ENCODE measurements around the gene SEMA7A.

SEMA7A gene

DNA sequence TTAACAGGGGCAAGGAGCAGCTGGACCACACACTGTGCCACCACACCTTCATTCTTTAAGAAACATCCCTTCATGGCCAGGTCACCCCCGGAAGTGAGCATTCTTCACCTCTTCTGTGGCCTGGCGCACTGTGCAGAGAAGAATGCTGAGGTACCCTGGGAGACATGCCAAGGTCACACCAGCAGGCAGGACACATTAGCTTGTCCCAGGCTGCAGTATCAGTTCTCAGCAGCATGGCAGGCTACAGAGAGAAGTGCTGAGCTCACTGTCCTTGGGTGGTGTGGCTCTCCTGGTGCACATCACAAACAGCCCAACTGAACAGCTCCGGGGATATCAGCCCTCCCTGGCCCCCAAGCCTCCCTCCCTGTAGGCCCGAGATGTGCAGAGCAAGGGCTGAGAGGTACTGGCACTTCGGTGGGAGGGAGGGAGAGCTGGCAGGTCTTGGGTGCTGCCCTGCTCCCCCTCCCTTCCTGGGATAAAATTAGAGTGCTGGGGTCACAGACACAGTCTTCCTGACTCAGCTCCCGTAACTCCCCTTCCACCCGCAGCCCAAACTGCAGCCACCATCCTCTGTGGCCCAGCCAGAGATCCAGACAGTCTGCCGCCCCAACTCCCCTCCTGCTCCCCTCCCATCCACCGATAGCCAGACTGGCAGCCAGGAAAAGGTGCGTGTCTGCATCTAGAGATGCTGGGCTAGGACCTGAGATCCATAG lies 13.4 kb downstream of the SEMA7A start:
- no peaks in the 10 kb centered on the region for H3K79me2 ChIP-seq (ENCODE audit: insufficient read depth, low read length)

DNA sequence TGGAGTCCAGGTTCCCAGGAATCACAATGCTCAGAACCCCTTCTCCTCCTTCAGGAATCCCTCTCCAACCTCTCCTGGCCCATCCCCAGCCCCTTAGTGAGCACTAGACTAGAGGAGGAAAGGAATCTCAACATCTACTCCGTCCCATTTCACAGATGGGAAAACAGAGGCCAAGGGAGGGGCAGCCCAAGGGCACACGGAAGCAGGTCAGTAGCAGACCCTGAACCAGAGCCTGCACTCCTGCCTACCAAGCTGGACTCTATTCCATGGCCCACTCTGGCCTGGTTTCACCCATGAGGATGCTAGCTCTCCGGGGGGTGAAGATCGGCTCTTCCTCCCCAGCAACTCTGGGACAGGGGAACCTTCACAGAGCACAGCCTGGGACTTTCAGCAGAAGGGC lies 14.3 kb downstream of the SEMA7A start:
- Histone ChIP-seq H3K9me3 (ENCODE audit: low read length) (no peaks in the 10 kb centered on the region), H3K36me3 (ENCODE audit: insufficient read depth, low read length) (no peaks in the 10 kb centered on the region), H3K4me1 (ENCODE audit: insufficient read depth, low read length, severe bottlenecking) (no peaks in the 10 kb centered on the region), H3K9me2 (ENCODE audit: low read depth, low read length) (no peaks in the 10 kb centered on the region), H3F3A (ENCODE audit: insufficient read depth, low read length) (no peaks in the 10 kb centered on the region), H3K79me2 (ENCODE audit: insufficient read depth, low read length) (no peaks in the 10 kb centered on the region), H3K27ac (ENCODE audit: low read depth, low read length, poor library complexity, severe bottlenecking) (no peak overlapping the region), H3K27me3 (ENCODE audit: insufficient read depth, low read length) (peaks cover 12% of the 10 kb centered on the region; the same call in 1 of the 2 replicates), H4K20me1 (ENCODE audit: insufficient read depth, low read length) (no peaks in the 10 kb centered on the region), H3K4me3 (ENCODE audit: low read depth, low read length, poor library complexity, severe bottlenecking) (no peak overlapping the region), H2AFZ (ENCODE audit: low read length) (no peak overlapping the region), H3K4me2 (ENCODE audit: low read length) (no peak overlapping the region), H3K9ac (ENCODE audit: low read length) (no peak overlapping the region)
- TF ChIP-seq, protein P1, sequence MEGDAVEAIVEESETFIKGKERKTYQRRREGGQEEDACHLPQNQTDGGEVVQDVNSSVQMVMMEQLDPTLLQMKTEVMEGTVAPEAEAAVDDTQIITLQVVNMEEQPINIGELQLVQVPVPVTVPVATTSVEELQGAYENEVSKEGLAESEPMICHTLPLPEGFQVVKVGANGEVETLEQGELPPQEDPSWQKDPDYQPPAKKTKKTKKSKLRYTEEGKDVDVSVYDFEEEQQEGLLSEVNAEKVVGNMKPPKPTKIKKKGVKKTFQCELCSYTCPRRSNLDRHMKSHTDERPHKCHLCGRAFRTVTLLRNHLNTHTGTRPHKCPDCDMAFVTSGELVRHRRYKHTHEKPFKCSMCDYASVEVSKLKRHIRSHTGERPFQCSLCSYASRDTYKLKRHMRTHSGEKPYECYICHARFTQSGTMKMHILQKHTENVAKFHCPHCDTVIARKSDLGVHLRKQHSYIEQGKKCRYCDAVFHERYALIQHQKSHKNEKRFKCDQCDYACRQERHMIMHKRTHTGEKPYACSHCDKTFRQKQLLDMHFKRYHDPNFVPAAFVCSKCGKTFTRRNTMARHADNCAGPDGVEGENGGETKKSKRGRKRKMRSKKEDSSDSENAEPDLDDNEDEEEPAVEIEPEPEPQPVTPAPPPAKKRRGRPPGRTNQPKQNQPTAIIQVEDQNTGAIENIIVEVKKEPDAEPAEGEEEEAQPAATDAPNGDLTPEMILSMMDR (IDR thresholded peaks at IDR 0.05; ENCODE audit: low read length), result no peak
- TF ChIP-seq EZH2 (IDR thresholded peaks at IDR 0.05; ENCODE audit: borderline replicate concordance, low read length), result no peak

More for the DNA sequence above, 13.4 kb downstream of the SEMA7A start:
- Histone ChIP-seq H3K9me3 (ENCODE audit: low read length) (no peaks in the 10 kb centered on the region), H2AFZ (ENCODE audit: low read length) (no peak overlapping the region), H3K9ac (ENCODE audit: low read length) (no peak overlapping the region), H3K9me2 (ENCODE audit: low read depth, low read length) (no peaks in the 10 kb centered on the region), H4K20me1 (ENCODE audit: insufficient read depth, low read length) (no peaks in the 10 kb centered on the region), H3F3A (ENCODE audit: insufficient read depth, low read length) (no peaks in the 10 kb centered on the region), H3K4me2 (ENCODE audit: low read length) (no peak overlapping the region), H3K27ac (ENCODE audit: low read depth, low read length, poor library complexity, severe bottlenecking) (no peak overlapping the region), H3K4me3 (ENCODE audit: low read depth, low read length, poor library complexity, severe bottlenecking) (no peak overlapping the region), H3K27me3 (ENCODE audit: insufficient read depth, low read length) (peaks cover 12% of the 10 kb centered on the region; the same call in 1 of the 2 replicates), H3K4me1 (ENCODE audit: insufficient read depth, low read length, severe bottlenecking) (no peaks in the 10 kb centered on the region), H3K36me3 (ENCODE audit: insufficient read depth, low read length) (no peaks in the 10 kb centered on the region)
- TF ChIP-seq EZH2 (IDR thresholded peaks at IDR 0.05; ENCODE audit: borderline replicate concordance, low read length), result no peak
- TF ChIP-seq, protein P1 (IDR thresholded peaks at IDR 0.05; ENCODE audit: low read length), result no peak

DNA sequence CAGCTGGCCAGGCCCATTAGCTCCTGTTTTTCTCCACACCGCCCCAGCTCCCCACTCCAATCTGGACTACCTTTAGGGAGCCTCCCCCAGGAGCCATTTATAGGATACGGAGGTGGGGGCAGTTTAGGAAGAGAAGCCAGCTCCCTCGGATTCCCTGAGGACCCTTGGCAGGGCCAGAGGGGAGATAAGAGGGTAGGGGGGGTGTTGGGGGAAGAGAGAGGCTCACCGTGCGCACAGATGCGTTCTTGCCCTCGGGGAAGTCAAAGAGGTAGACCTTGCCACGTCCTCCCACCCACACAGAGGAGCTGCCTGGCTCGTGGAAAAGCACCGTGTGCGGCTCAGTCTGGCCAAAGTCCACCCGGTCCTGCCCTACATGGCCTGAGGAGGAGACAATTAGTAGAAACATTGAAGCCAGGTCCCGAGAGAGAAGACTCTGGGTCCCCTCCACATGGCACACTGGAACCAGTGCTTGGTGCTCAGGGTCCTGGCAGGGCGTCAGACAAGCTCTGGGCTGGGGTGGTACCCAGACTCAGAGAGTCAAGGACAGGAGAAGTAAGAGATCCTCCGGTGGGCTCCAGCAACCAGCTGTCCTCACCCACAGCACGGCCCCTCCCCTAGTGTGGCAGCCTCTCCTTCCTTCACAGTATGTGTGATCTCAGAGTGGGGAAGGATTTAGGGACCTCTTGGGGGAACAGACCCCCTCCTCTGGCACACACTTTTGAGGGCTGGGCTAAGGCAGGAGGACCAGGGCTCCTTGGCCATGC lies 15.0 kb downstream of the SEMA7A start:
- H4K20me1 ChIP-seq (ENCODE audit: insufficient read depth, low read length), result no peaks in the 10 kb centered on the region

More for the DNA sequence above, 15.0 kb downstream of the SEMA7A start:
- Histone ChIP-seq H3K36me3 (ENCODE audit: insufficient read depth, low read length) (no peaks in the 10 kb centered on the region), H3K27me3 (ENCODE audit: insufficient read depth, low read length) (peaks cover 12% of the 10 kb centered on the region; the same call in 1 of the 2 replicates), H3K9ac (ENCODE audit: low read length) (no peak overlapping the region), H3K27ac (ENCODE audit: low read depth, low read length, poor library complexity, severe bottlenecking) (no peak overlapping the region), H2AFZ (ENCODE audit: low read length) (no peak overlapping the region), H3K4me1 (ENCODE audit: insufficient read depth, low read length, severe bottlenecking) (no peaks in the 10 kb centered on the region), H3K79me2 (ENCODE audit: insufficient read depth, low read length) (no peaks in the 10 kb centered on the region), H3K9me2 (ENCODE audit: low read depth, low read length) (no peaks in the 10 kb centered on the region), H3K4me2 (ENCODE audit: low read length) (no peak overlapping the region), H3F3A (ENCODE audit: insufficient read depth, low read length) (no peaks in the 10 kb centered on the region), H3K4me3 (ENCODE audit: low read depth, low read length, poor library complexity, severe bottlenecking) (no peak overlapping the region), H3K9me3 (ENCODE audit: low read length) (no peaks in the 10 kb centered on the region)
- TF ChIP-seq, protein P1 (IDR thresholded peaks at IDR 0.05; ENCODE audit: low read length), result no peak
- no peak for TF ChIP-seq EZH2 (IDR thresholded peaks at IDR 0.05; ENCODE audit: borderline replicate concordance, low read length)
